Head of caudate nucleus (tissue), 42 donors: ENCODE measurements around the gene FBXL14.
A peak's percentile ranks its signal among the peaks of the same experiment; 100 is the strongest.

Source experiments
- DNase-seq, 42 donors: peaks; one replicate each; pipeline versions ENCODE4 v3.0.0 to v3.0.0-alpha.2; 2020 to 2021; ENCODE audit warnings: mixed read lengths in 7 of 42
- intact Hi-C: fragments of 100-400 bp; cut with DNase I; formaldehyde crosslinking; loops from one replicate; pipeline ENCODE4 v1.15.0; 2022

FBXL14 gene

GRCh38 chr12:1594261-1595025 is at the start of gene FBXL14:
Gene FBXL14, minus strand, starts transcription at chr12:1594581. Its CDS starts 515 bp downstream, at chr12:1594066.
- intact Hi-C loops, result no loop called here
- DNase-seq, result peak; percentile 79 to 98 (median 93)

DNA sequence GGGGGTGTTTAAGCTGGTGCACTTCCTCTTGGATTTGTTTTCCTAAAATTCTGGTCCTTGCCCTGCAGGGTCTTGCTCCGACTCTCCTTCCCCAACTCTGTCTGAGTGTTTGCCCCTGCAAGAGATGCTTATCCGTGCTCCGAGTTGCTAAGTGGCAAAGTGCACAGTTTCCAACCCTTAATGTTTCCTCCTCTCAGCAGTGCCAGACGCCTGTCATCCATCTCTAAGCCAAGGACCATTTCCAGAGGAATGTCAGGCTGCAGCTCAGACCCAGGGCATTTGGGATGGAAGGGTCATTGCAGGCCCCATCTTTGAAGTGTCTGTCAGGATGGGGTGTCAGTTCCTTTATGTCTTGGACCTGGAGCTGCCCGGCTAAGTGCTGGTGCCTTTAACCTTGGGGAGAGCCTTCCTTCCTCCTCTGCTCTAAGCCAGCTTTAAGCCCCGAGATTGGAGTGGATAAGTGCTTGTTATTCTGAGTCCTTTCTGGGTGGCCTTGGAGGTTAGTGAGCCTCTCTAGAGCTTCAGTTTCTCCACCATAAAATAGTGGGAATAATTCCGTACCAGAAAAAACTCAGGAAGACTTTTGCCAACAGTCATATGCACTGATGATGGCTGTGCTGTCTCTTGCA is 49.6 kb upstream of the FBXL14 start:
- DNase-seq, result no peak
- intact Hi-C loops, result no loop called here

DNA sequence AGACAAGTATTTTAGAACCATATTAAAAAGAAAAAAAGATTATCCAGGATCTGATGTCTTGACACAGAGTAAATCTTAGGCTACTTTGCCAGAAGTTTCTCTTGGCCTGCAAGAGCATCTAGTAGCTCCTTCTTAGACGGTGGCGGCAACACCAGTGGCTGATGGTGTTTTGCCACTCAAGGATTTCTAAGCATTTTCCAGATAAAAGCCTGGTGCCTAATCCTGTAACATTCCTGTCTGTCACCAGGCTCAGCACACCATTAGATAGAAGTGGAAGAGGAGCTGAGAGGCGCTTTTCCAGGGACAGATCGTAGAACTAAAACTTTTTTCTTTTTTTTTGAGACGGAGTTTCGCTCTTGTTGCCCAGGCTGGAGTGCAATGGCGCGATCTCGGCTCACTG is 48.7 kb upstream of the FBXL14 start:
- intact Hi-C loops, result no loop called here

DNA sequence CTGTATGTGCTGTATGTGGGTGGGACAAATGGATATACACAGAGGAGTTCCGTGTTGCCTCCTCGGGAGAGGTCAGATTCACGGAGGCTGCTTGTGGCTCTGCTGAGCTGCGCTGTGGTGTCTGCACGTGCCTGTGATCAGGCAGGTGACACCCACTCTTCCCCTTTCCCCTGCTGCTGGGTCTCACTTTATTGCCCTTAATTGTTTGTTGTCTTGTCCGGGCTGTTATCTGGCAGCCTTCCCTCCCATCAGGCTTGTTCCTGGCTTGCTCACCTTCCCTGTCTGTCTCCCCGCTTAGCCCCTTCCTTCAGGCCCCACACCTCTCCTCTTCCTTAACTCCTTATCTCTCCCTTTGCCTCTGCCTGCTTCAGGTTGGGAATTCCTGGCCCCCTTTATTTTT is 48.1 kb upstream of the FBXL14 start:
- DNase-seq, result no peak
- intact Hi-C loops, result no loop called here

More for the DNA sequence above, 48.7 kb upstream of the FBXL14 start:
- DNase-seq, result no peak

DNA sequence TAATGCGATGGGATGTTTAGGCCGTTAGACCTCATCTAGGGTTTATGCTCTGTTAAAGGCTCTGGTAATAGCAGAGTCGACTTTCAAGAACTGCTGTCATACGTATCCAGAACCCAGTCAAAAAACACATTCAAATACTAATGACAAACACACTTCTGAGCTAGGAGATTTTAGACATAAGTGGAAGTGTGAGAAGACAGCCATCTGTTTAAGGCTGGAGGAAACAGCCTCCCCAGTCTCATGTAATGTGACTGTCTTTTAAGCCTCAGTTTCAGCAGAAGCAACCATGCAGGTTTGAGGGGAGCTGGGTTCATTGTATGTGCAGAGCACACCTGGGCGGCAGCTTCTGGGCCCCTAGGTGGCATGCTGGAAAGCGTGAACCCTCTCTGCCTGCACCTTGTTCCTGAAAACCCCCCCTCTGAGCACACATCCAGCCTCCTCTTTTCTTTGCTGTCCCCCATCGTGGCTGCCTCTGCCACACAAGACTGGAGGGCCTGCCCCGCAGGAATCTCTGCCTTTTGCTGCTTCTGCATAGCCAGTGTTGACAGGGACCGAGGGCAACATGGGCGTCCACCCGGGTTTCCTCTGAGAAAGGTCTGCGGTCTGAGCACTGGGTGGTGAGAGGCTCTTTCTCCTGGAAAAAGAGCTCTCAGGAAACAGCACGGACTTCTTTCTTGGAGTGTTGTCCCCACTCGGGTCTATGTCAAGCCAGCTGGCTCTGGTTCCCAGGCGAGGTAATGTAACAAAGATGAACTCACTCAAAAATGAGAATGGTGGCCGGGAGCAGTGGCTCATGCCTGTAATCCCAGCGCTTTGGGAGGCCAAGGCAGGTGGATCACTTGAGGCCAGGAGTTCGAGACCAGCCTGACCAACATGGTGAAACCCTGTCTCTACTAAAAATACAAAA is 46.2 kb upstream of the FBXL14 start:
- intact Hi-C loops, result no loop called here
- no peak for DNase-seq

DNA sequence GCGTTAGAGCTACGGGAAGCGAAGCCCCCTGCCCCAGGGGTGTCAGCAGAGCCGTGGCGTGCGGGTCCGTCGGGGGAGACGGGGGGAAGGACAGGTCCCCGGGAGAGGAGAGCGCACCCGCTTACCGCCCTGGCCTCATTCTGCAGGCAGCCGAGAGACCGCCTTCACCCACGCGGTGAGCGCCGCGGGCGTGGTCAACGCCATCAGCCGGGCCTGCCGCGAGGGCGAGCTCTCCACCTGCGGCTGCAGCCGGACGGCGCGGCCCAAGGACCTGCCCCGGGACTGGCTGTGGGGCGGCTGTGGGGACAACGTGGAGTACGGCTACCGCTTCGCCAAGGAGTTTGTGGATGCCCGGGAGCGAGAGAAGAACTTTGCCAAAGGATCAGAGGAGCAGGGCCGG is 45.2 kb upstream of the FBXL14 start:
- intact Hi-C loops, result no loop called here
- no peak for DNase-seq

GRCh38 chr12:1638203-1638602 is 43.8 kb upstream of the FBXL14 start:
- intact Hi-C loops, result no loop called here
- no peak for DNase-seq

- intact Hi-C loops, result no loop called here
- DNase-seq, result peak in 1 of 42 donors; percentile 17
These were observed 41.1 kb upstream of the FBXL14 start for GRCh38 chr12:1635301-1636095.

- DNase-seq, result peak; percentile 74 to 94 (median 88)
- intact Hi-C loops, result no loop called here
These were observed 40.3 kb upstream of the FBXL14 start for GRCh38 chr12:1634590-1635191.

DNA sequence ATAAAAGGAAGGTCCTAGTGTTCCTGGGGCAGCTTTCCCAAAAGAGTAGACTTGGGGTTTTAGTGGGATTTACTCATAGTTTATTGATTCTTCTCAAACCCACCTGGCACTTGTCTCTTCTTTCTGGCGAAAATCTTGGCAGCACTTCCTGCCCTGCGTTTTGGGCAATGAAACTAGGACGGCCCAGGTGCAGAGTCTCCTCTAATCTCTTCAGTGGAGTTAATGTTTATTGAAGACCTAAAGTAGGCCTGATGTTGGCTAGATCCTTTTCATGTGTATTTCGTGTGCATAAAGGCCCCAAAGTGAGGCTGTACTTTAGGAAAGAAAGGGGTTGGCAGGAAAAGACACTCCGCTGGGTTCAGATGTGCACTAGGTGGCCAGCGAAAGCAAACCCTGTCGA is 39.8 kb upstream of the FBXL14 start:
- no peak for DNase-seq
- intact Hi-C loops, result no loop called here

GRCh38 chr12:1633459-1633858 is 39.1 kb upstream of the FBXL14 start:
- intact Hi-C loops, result no loop called here
- no peak for DNase-seq

GRCh38 chr12:1632702-1633101 is 38.3 kb upstream of the FBXL14 start:
- intact Hi-C loops, result no loop called here
- peak in 14 of 42 donors; percentile 18 to 56 (median 38) for DNase-seq

DNA sequence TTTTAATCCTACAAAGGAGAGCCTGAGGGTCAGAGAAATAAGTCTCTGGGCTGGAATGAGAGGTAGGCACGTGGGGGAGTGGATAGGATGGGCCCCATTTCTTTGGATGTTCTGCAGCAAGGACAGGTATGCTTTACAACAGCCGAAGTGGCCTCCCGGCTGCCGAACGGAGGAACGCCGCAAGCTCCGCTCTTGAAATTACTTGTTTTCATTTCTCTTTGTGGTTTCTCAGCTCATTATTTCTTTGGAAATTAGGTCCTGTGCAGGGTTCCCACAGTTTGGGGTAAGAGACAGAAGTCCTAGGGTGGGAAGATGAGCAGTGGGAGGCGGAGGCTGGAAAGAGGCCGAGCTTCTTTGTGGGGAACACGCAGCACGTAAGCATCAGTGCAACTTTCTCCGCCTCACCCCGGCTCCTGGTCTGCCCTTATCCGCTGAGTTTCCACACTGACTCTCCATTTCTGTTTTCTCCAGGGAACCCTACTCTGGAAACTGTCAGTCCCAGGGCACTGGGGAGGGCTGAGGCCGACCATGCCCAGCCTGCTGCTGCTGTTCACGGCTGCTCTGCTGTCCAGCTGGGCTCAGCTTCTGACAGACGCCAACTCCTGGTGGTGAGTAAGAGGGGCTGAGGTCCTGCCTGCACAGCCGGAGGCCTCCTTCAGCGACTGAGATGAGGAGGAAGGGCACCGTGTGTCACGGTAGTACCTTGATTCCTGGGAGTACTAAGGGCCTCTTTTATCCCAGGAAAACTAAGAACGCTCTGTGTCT is 36.6 kb upstream of the FBXL14 start:
- DNase-seq, result no peak

GRCh38 chr12:1630133-1630826 is 35.9 kb upstream of the FBXL14 start:
- intact Hi-C loops, result no loop called here
- peak; percentile 32 to 79 (median 63) for DNase-seq

More for the DNA sequence above, 36.6 kb upstream of the FBXL14 start:
- intact Hi-C loops, result no loop called here

GRCh38 chr12:1629338-1630132 is 35.2 kb upstream of the FBXL14 start:
- DNase-seq, result peak in 23 of 42 donors; percentile 19 to 61 (median 39)
- intact Hi-C loops, result no loop called here

GRCh38 chr12:1628666-1629337 is 34.4 kb upstream of the FBXL14 start, which contains the start of gene WNT5B:
Gene WNT5B, plus strand, starts transcription at chr12:1629231. Its CDS starts 2,124 bp downstream, at chr12:1631355.
- intact Hi-C loops, result no loop called here
- DNase-seq, result no peak
